NCI-H2107 treated with DMSO at 0.1 percent for 48 hours (cell line): ENCODE measurements around the gene SERTAD2.
A peak's percentile ranks its signal among the peaks of the same experiment; 100 is the strongest.

Experiments
- DNase-seq: peaks from one replicate; lab custom pipeline; 2025; ENCODE audit not compliant: unreplicated experiment; lab: John Stamatoyannopoulos, UW

Gene SERTAD2, protein sequence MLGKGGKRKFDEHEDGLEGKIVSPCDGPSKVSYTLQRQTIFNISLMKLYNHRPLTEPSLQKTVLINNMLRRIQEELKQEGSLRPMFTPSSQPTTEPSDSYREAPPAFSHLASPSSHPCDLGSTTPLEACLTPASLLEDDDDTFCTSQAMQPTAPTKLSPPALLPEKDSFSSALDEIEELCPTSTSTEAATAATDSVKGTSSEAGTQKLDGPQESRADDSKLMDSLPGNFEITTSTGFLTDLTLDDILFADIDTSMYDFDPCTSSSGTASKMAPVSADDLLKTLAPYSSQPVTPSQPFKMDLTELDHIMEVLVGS

DNA sequence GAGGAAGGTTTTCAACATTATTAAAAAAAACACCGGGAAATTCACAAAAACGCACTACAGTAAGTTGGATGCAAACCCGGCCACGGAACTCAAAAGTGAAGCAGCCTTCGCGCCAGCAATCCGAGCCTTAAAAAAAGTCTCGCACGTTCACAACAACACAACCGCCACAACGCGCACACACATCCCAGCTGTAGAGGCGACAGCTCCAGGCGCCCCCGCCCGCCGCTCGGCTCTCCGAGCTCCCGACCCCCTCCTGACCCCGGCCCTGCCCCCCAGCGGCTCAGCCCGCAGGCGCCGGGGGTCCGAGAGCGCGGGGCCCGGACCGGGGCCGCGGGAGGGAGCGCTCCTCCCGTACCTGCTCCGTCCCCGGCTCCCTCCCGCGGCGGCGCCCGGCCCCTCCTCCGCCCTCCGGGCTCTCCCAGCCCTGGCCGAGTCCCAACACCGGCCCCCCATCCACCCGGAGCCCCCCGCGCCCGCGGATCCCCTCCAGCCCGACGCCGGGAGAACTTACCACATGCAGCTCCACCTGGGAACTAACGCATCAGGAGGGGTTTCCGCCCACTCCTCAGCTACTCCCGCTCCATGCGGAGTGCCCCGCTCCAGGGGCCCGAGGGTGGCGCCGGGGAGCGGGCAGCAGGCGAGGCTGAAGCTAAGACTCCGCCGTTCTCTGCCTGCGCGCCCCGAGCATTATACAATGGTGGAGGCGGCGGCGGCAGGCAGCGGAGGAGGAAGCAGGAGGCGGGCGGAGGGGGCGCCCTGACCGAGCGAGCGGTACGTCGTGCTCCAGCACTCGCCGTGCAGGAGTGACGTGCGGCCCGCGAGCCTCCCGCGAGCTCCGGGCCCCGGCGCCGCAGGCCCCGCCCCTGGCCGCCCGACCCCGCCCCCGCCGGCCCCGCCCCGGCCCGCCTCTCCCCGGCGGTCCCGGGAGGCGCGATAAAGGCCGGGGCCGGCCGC, at the start of gene SERTAD2:
Gene SERTAD2 (minus strand): TSS at position 805 of the 954 bp plus-strand sequence. CDS start 17,042 bp downstream, outside the sequence.
- DNase-seq: peak; percentile 61

DNA sequence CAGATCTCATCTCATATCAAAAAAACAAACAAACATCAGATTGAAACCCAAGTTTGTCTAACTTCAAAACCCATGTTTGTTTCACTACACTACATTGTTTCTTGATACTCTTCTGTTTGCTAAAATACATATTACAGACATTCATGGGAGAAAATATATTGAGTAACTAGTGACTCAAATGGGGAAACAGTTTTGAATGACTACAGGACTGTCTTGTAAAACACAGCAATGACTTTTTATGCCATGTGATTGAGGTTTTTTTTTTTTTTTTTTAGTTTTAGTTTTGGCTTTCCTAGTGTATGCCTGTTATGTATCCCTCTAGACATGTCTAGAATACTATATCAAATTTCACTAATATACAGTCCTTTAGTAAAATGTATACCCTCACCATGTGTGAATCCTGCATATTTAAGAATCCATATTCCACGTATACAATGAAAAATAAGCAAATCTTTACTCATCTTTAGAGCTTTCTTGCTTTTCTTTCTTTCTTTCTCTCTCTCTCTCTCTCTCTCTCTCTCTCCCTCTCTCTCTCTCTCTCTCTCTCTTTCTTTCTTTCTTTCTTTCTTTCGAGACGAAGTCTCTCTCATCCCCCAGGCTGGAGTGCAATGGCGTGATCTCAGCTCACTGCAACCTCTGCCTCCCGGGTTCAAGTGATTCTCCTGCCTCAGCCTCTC, 46.6 kb upstream of the SERTAD2 start:
- DNase-seq: no peak

DNA sequence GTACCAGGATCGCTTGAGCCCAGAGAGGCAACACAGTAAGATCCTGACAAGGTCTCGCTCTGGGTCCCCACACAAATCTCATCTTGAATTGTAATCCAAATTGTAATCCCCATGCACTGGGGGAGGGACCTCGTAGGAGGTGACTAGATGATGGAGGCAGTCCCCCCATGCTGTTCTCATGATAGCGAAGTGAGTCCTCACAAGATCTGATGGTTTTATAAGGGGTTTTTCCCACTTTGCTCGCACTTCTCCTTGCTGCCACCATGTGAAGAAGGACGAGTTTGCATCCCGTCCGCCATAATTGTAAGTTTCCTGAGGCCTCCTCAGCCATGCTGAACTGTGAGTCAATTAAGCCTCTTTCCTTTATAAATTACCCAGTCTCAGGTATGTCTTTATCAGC, 46.0 kb upstream of the SERTAD2 start:
- DNase-seq: no peak

DNA sequence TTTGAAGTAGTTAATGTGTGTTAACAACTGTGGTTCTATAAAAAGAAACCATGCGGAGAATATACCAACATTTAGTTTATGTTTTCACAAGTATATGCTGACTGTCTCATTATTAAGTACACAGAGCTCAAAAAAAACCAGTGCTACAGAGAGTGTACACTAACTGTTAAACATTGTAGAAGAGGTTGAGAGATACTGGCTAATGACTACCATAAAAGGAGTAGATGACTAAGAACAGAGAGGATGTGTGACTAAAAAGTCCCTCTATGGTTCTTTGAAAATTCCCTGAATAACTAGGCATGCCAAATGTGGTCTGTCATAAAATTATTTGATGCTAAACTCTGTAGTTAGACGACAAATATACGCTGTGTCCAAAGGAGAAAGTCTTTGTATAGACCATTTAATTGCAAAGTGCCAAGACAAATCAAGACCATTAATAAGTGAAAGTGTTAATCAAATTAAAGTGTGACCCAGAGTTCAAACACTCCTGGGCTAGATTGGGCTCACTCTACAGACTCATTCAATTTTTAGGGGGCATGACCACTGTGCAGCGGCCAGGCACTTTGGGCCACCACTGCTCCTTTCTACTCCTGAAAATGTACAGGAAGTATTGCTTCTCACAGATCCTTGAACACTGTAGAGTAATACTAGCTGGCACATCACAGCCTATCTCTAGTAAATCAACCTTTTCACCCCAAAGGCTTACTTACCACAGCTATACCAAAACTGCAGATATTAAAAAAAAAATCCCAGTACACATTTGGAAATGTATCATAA, 45.1 kb upstream of the SERTAD2 start:
- no peak for DNase-seq

DNA sequence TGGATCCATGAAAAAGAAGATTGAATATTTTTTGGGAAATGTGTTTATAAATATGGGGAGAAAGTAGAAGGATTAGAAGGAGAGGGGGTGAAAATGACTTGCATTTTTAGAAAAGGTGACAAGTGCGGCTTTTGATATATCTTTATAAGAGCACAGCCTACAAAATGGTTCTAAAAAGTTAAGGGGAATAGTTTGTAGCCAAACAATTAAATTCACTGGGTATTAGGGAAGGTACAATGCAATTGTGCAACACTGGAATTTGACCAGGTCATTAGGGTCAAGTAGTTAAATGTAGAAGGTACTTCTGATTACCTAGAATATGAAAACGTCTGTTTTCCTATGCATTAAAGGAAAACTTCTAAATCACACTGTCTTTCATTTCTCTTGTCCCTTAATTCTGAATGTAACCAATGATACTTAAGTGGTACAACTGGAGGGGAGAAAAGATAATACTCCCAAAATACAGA, 44.5 kb upstream of the SERTAD2 start:
- no peak for DNase-seq

DNA sequence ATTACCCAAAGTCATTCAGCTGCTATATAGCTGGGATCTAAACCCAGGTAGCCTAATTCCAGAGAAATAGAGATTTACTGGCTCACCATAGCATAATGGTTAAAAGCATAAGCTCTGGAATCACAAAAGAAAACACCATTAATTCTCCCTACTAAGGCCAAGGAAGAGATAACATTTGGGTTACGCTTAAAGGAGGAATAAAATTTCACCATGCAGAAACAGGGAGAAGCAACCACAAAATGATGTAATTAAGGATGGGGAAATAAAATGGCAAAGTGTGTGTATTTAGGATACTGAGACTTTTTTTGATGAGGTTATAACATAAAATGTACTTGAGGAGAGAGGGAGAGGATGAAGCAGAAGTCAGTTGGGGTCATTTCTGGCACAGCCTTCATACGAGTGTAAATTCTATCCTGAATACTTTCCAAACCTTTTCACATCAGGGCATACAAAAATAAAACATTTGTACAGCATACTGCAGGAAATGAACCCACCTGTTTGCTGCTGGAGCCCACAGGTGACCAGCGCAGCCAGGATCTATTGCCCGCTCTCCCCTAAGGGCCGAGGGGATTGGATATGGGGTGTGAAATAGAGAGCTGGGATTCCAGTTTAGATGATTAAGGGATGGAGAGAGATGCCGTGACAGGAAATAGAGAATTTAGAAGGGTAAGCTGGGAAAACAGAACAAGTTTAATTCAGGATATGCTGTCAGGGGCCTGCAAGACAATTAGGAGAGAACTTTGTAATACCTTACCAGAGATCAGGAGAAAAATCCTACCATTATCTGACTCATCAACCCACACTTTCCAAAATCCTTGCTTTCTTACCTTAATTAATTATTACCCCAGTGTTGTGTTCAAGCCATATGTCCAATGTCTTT, 43.8 kb upstream of the SERTAD2 start:
- no peak for DNase-seq

DNA sequence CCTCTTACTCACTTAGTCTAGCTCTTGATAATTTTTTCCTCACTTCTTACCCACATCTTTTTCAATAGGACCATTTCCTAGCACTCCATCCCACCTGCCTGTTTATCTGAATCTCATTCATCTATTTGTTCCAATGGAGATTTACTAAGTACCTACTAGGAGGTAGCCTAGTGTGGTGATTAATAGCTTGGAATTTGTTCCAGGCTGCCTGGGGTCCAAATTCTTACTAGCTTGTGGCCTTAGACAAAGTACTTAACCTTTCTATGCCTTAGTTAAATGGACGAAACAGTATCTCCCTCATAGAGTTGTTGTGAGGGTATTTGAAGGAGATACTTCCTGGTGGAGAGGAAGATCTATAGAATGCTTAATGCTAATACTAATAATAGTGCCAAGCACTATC, 42.9 kb upstream of the SERTAD2 start:
- DNase-seq: no peak

DNA sequence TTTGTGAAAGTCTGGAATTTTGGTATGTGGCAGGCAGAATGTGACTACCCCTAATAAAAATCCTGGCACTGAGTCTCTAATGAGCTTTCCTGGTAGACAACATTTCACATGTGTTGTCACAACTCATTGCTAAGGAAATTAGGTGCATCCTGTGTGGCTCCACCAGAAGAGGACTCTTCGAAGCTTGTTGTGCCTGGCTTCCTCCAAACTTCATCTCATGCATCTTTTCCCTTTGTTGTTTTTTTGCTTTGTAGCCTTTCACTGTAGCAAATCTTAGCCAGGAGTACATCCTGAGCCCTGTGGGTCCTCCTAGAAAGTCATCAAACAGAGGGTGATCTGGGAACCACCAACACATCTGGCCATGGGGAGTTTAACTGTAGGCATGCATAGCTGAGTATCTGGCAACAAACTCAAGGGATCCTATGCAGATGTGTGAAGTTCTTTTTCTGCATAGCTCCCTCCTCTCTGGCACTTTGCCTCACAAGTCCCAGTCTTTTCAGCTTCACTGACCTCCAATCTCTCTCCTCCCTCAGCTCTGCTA, 42.1 kb upstream of the SERTAD2 start:
- no peak for DNase-seq

DNA sequence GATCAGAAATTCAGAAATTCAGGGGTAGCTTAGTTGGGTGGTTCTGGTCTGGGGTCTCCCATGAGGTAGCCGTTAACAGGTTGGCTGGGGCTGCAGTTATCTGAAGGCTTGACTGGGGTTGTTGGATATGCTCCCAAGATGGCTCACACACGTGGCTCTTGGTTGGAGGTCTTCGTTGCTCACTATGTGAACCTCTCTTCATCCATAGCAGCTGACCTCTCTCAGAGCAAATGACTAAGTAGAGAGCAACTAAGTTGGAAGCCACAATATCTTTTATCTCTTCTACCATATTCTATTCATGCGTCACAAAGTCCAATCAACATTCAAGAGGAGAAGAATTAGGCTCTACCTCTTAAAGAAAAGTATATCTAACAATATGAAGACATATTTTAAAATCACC, 38.7 kb upstream of the SERTAD2 start:
- DNase-seq: no peak

DNA sequence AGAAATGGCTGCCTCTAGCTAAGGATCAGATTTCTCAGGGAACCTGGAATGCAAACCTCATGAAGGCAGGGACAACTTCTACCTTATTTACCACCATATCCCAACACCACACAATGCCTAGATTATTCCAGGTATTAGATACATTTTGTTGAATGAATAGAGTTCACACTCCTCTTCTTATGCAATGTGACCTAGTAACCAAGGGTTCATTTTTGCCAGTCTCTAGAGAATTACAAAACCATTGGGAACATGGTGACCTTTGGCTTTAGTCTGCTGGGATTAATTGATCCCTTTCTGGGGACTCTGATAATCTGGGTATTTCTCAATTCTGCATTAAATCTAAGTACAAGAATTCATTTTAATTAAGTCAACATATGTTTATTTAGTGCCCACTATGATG, 35.2 kb upstream of the SERTAD2 start:
- DNase-seq: no peak

DNA sequence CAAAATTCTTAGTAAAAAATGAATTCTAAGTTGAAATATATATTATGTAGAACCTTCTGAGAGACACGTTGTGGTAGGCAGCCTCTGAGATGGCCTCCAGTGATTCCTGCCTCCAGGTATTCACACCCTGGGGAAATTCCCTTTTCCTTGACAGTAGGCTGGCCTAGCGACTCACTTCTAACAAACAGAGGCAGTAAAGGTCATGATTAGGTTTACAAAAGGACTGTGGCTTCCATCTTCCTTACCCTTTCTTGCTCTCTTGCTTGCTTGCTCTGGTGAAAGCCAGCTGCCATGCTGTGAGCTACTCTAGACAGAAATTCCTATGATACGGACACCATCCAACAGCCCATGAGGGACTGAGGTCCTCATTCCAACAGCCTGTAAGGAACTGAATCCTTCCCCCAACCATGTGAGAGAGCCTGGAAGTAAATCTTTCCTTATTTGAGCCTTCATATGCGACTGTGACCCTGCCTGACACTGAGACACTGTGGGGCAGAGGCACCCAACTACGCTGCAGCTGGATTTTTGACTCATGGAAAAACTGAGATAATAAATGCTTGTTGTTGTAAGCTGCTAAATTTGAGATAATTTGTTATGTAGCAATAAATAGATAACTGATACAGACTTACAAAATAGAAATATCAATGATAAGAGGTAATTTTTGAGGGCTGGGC, 32.7 kb upstream of the SERTAD2 start:
- DNase-seq: no peak

DNA sequence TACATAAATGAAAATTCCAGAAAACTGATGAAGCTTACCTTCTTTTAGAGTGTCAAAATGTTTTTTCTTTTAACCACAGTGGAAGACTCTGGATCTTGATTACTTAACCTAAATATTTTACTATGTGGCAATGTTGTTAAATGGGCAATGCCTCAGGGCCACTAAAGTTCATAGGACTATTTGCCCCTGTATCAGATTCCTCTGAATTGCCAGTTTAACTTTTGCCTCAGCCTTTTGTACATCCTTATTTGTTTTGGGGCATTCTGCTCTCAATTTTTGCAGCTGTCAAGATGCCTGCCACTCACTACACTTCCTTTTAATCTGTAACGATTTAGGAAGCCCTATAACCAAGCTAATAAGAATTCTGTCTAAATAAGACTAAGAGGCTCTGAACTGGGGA, 31.7 kb upstream of the SERTAD2 start:
- no peak for DNase-seq

DNA sequence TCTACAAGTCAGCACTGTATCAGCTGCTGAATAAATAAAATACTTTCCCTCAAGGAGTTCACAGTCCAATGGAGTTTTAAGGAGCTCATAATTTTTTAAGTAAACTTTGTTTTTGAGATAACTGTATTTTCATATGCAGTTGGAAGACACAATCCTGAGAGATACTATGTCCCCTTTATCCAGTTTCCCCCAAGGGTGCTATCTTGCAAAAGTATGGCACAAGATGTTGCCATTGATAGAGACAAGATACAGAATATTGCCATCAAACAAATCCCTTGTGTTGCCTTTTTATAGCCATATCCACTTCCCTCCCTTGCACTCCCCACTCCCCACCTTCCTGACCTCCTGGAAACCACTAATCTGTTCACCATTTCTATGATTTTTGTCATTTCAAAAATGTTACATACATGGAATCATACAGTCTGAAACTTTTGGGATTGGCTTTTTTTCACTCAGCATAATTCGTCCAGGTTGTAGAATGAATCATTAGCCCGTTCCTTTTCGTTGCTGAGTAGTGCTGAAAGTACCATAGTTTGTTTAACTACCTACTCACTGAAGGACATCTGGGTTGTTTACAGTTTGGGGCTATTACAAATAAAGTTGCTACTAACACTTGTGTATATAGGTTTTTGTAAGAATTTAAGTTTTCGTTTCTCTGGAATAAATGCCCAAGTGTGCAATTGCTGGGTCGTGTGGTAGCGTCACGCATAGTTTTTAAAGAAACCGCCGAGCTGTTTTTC, 30.2 kb upstream of the SERTAD2 start:
- no peak for DNase-seq

DNA sequence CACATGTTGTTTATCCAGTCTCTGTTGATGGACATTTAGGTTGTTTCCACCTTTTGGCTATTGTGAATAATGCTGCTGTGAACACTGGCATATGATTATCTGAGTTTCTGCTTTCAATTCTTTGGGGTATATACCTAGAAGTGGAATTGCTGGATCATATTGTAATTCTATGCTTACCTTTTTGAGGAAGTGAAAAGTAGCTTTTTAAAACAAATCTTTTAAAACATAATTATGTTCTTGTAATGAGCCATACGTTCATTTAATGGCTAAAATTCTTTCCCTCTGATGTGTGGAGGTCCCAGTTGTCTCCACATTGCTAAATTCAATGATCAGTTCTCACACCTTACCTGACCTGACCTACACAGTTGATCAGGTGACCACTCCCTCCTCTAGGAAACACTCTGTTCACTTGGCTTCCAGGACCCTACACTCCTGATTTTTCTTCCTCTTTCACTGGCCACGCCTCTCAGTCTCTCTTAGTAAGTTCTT, 27.8 kb upstream of the SERTAD2 start:
- DNase-seq: no peak

DNA sequence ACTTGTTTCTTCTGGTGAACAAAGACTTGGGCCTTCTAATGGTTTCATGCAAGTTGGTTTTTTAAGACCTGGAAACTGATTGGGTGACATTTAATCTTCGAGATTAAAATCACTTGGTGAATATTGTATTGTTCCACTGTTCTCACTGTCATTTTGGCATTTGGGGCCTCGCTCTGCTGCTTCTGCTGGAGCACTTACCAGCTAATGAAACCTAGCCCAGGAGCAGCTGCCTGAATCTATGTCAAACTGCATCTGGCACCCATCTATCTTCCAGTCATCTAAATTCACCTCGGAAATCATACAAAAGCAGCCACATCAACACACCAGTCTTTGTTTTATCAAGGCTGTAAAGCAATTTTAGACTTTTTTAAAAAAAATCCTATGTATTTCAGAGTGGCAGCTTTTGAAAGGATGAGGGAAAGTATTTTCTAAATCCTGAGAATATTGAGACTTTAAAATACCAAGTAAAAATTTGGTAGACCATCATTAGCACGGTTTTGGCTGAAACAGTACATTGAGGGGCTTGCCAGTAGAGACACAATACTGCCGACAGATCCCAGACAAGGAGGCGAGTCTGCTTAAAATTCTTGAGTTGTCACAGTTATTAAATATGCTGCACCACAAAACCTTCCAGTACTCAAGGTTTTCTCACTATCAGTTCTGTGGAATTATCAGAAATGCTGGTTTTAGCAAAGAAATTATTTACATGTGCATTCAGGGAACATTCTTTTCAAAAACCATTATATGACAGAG, 26.1 kb upstream of the SERTAD2 start:
- peak; percentile 66 for DNase-seq

DNA sequence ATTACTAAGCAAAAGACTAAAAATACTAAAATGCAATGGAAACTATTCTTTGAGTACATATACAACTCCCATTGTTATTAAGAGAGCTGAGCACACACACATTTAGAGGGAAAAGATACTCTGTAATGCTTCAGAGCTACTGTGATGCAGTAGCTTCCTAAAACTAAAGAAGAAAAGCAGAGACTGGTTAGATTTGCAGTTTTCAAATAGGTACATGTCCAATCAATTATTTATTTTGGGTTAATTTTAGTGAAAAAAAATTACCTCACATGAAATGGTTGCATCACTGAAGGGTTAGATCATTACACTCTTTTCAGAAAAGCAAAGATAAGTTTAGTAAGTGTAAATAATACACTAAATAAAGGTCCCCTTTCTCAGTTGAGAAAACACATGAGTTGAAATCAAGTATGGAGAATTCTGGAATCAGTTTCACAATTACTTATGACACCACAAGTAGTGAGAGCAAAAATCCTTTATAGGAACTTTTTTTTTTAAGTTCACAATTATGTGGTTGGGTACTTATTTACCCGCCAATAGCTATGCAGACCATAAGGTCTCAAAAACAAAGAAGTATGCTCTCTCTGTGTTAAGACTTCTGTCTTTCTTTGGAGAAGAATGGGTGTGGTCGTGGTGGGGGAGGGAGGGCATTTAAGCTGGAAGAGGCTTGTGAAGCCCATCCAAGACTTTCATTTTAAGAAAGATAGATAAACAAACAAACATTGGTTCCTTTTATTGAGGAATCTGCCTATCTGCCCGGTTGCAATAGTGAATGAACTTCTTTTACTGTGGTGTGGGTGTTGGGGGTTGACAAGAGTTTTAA, 25.3 kb upstream of the SERTAD2 start:
- DNase-seq: no peak
